Measurements from ENCODE around the gene KCNAB2. TPM values are rescaled to one million over a fixed set of nuclear protein-coding genes. Genes with fewer than 3 reads are reported as not detected.

Gene KCNAB2
- total RNA-seq, 2 donors from 2014 or later = 14.0 to 36.1 TPM

GRCh38 chr1:6065093-6065858 is 19.6 kb downstream of the KCNAB2 start:
- no peak for TF ChIP-seq CTCF (IDR thresholded peaks at IDR 0.05)
- DNase-seq (ENCODE audit: low spot score) (no peak), ATAC-seq (ENCODE audit: insufficient number of reproducible peaks, low FRiP score, low read depth) (no peak)
- Histone ChIP-seq H3K27ac (no peak overlapping the region), H3K9me3 (no peaks in the 10 kb centered on the region), H3K27me3 (replicated peaks; ENCODE audit: insufficient read depth) (no peaks in the 10 kb centered on the region), H3K4me3 (no peak overlapping the region), H3K4me1 (ENCODE audit: control insufficient read depth in 1 of 2, low read depth in 2 of 2) (no peaks in the 10 kb centered on the region), H3K36me3 (no peaks in the 10 kb centered on the region)

GRCh38 chr1:6066680-6067079 is 21.0 kb downstream of the KCNAB2 start:
- H3K4me3 ChIP-seq = no peak overlapping the region
- H3K27me3 ChIP-seq (replicated peaks; ENCODE audit: insufficient read depth) = no peaks in the 10 kb centered on the region
- H3K27ac ChIP-seq = no peak overlapping the region
- no peak for DNase-seq (ENCODE audit: low spot score)
- no peak for TF ChIP-seq CTCF (IDR thresholded peaks at IDR 0.05)
- no peak for ATAC-seq (ENCODE audit: insufficient number of reproducible peaks, low FRiP score, low read depth)
- H3K4me1 ChIP-seq (ENCODE audit: control insufficient read depth in 1 of 2, low read depth in 2 of 2) = no peaks in the 10 kb centered on the region
- H3K9me3 ChIP-seq = no peaks in the 10 kb centered on the region
- no peaks in the 10 kb centered on the region for H3K36me3 ChIP-seq

GRCh38 chr1:6068073-6068472 is 22.4 kb downstream of the KCNAB2 start:
- no peak for TF ChIP-seq CTCF (IDR thresholded peaks at IDR 0.05)
- no peak for DNase-seq (ENCODE audit: low spot score)
- no peaks in the 10 kb centered on the region for H3K4me1 ChIP-seq (ENCODE audit: control insufficient read depth in 1 of 2, low read depth in 2 of 2)

GRCh38 chr1:6068932-6069331 is 23.2 kb downstream of the KCNAB2 start:
- ATAC-seq (ENCODE audit: insufficient number of reproducible peaks, low FRiP score, low read depth) (no peak), DNase-seq (ENCODE audit: low spot score) (no peak)
- H3K4me1 ChIP-seq (ENCODE audit: control insufficient read depth in 1 of 2, low read depth in 2 of 2) = no peaks in the 10 kb centered on the region
- no peaks in the 10 kb centered on the region for H3K9me3 ChIP-seq
- peaks cover 4% of the 10 kb centered on the region for H3K36me3 ChIP-seq
- TF ChIP-seq CTCF (IDR thresholded peaks at IDR 0.05) = no peak
- no peak overlapping the region for H3K27ac ChIP-seq
- H3K4me3 ChIP-seq = no peak overlapping the region
- H3K27me3 ChIP-seq (replicated peaks; ENCODE audit: insufficient read depth) = no peaks in the 10 kb centered on the region

More at GRCh38 chr1:6068073-6068472, 22.4 kb downstream of the KCNAB2 start:
- Histone ChIP-seq H3K27ac (no peak overlapping the region), H3K27me3 (replicated peaks; ENCODE audit: insufficient read depth) (no peaks in the 10 kb centered on the region), H3K36me3 (no peaks in the 10 kb centered on the region), H3K4me3 (no peak overlapping the region), H3K9me3 (no peaks in the 10 kb centered on the region)
- no peak for ATAC-seq (ENCODE audit: insufficient number of reproducible peaks, low FRiP score, low read depth)

GRCh38 chr1:6069573-6069972 is 23.9 kb downstream of the KCNAB2 start:
- H3K4me1 ChIP-seq (ENCODE audit: control insufficient read depth in 1 of 2, low read depth in 2 of 2) = no peaks in the 10 kb centered on the region
- H3K27me3 ChIP-seq (replicated peaks; ENCODE audit: insufficient read depth) = no peaks in the 10 kb centered on the region
- DNase-seq (ENCODE audit: low spot score) = no peak
- H3K36me3 ChIP-seq = peaks cover 4% of the 10 kb centered on the region
- no peak overlapping the region for H3K4me3 ChIP-seq
- no peak overlapping the region for H3K27ac ChIP-seq
- no peak for TF ChIP-seq CTCF (IDR thresholded peaks at IDR 0.05)
- no peaks in the 10 kb centered on the region for H3K9me3 ChIP-seq
- no peak for ATAC-seq (ENCODE audit: insufficient number of reproducible peaks, low FRiP score, low read depth)

All from thoracic aorta (tissue), 2 donors.